Prostate gland (tissue), 2 donors: Measurements from ENCODE around the gene TAS1R1.

Experiments used
- POLR2A ChIP-seq: fragments of 450-650 bp; IDR thresholded peaks from one replicate; pipeline ENCODE4 v1.6.1; 2016; ENCODE audit warnings: antibody characterized with exemption, mild to moderate bottlenecking
- POLR2AphosphoS5 ChIP-seq: sonication (generic); formaldehyde crosslinking; IDR thresholded peaks from one replicate; pipeline ENCODE4 v1.6.1; 2017; ENCODE audit warnings: antibody characterized with exemption
- TF ChIP-seq, protein P1 (sequence below), 4 experiments: fragments of 200-600 bp in 2 of 4; fragments of 450-650 bp in 2 of 4; sonication (generic) in 2 of 4; IDR thresholded peaks; 1 replicate in 3 of 4; 2 replicates in 1 of 4; pipeline ENCODE4 v1.5.1; 2016 to 2019; ENCODE audit warnings: antibody characterized with exemption in 4 of 4, mild to moderate bottlenecking in 2 of 4, moderate library complexity in 2 of 4

DNA sequence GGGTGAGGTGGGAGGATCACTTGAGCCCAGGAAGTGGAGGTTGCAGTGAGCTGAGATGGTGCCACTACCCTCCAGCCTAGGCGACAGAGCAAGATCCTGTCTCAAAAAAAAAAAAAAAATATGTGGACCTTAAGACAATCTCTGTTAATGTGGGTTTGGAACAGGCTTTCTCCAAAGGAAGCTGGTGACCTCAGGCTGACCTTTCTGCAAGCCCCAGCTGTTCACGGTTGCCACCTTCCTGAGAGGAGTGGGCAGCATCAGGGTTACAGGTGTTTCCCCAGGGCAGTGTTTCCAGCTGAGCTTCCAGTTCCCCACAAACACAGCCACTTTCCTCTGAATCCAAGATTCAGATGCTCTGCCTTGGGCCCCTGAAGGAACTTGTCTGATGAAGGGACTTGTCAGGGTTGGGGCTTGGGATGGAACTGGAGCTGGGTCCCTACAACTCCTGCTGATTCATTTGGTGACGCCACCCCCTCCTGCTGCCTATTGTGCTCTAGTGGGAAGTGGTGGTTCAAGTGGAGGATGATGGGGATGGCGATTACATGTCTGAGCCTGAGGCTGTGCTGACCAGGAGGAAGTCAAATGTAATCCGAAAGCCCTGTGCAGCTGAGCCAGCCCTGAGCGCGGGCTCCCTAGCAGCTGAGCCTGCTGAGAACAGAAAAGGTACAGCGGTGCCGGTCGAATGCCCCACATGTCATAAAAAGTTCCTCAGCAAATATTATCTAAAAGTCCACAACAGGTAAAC lies 26.6 kb downstream of the TAS1R1 start:
- TF ChIP-seq, protein P1, sequence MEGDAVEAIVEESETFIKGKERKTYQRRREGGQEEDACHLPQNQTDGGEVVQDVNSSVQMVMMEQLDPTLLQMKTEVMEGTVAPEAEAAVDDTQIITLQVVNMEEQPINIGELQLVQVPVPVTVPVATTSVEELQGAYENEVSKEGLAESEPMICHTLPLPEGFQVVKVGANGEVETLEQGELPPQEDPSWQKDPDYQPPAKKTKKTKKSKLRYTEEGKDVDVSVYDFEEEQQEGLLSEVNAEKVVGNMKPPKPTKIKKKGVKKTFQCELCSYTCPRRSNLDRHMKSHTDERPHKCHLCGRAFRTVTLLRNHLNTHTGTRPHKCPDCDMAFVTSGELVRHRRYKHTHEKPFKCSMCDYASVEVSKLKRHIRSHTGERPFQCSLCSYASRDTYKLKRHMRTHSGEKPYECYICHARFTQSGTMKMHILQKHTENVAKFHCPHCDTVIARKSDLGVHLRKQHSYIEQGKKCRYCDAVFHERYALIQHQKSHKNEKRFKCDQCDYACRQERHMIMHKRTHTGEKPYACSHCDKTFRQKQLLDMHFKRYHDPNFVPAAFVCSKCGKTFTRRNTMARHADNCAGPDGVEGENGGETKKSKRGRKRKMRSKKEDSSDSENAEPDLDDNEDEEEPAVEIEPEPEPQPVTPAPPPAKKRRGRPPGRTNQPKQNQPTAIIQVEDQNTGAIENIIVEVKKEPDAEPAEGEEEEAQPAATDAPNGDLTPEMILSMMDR (IDR thresholded peaks at IDR 0.05) = no peak
- TF ChIP-seq POLR2A (no peak), POLR2AphosphoS5 (no peak)
